Measurements from ENCODE around the gene ABCA13. TPM values are rescaled to one million over a fixed set of nuclear protein-coding genes. Genes with fewer than 3 reads are reported as not detected.

ABCA13 gene
- total RNA-seq, 1 experiment from 2014 or later = not detected

DNA sequence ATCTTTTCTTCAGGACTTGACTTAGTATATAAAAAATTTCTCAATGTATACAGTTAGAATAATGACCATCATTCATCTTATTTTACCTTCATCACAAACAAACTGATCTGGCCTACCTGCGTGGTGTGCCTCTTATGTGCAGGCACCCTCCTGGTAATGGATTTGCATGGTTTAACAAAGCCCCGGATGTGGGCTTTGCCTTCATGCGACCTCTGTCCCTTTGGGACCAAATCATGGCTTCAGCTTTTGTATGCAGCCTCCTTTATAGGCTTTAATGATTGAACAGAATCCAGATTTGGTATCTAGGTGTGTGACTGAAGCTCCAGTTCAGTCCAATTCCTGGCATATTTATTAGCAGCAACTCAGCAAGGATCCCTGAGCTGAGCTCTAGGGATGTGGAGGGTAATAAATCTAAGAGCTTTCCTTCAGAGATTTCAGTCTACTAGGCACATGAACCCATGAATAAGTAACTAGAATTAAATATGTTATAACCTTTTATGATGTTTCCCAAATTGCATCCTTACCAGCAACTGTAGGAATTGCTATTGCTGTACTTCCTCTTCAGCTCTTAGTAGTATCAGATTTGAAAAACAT, 256.9 kb downstream of the ABCA13 start:
- Histone ChIP-seq H4K20me1 (ENCODE audit: insufficient read depth) (no peaks in the 10 kb centered on the region), H3K4me2 (ENCODE audit: low read length) (no peak overlapping the region), H3K27ac (ENCODE audit: low read depth, low read length) (no peak overlapping the region), H3K9me3 (ENCODE audit: control insufficient read depth in 1 of 2, insufficient read depth in 1 of 2, low read depth in 1 of 2, low read length in 2 of 2) (no peaks in the 10 kb centered on the region), H3K4me3 (replicated peaks in 1 of 2; ENCODE audit: low read depth in 1 of 2, low read length in 2 of 2) (no peak overlapping the region), H3K9ac (ENCODE audit: low read length) (no peak overlapping the region), H3K36me3 (ENCODE audit: control insufficient read depth in 1 of 2, insufficient read depth in 2 of 2, low read length in 2 of 2) (no peaks in the 10 kb centered on the region), H3K9me2 (ENCODE audit: insufficient read depth) (no peaks in the 10 kb centered on the region), H3K79me2 (ENCODE audit: insufficient read depth, low read length) (no peaks in the 10 kb centered on the region), H2AFZ (ENCODE audit: low read depth, low read length, poor library complexity, severe bottlenecking) (no peak overlapping the region), H3K4me1 (ENCODE audit: control insufficient read depth in 1 of 2, insufficient read depth in 2 of 2, low read length in 2 of 2) (no peaks in the 10 kb centered on the region), H3K27me3 (ENCODE audit: insufficient read depth, low read length) (no peaks in the 10 kb centered on the region)
- DNase-seq (ENCODE audit: low read depth, low spot score) (no peak), ATAC-seq (no peak)
- RAD21 ChIA-PET (ENCODE audit: low non-redundant PET in 1 of 2, low total read pairs in 2 of 2, uncharacterized antibody in 2 of 2, unreplicated experiment in 2 of 2) = no interaction called here
- TF ChIP-seq, protein P1, sequence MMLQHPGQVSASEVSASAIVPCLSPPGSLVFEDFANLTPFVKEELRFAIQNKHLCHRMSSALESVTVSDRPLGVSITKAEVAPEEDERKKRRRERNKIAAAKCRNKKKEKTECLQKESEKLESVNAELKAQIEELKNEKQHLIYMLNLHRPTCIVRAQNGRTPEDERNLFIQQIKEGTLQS (IDR thresholded peaks at IDR 0.05) = no peak
- no peak for TF ChIP-seq POLR2AphosphoS5 (IDR thresholded peaks at IDR 0.05; ENCODE audit: low read depth, low read length)
- TF ChIP-seq ELF1 (IDR thresholded peaks at IDR 0.05; ENCODE audit: borderline replicate concordance, low read depth) = no peak
- intact Hi-C loops (cut with micrococcal nuclease) = no loop called here
- POLR2A ChIA-PET = no interaction called here
- CTCF ChIA-PET = no interaction called here
- BruUV-seq (replicated peaks) = no TSS peak

DNA sequence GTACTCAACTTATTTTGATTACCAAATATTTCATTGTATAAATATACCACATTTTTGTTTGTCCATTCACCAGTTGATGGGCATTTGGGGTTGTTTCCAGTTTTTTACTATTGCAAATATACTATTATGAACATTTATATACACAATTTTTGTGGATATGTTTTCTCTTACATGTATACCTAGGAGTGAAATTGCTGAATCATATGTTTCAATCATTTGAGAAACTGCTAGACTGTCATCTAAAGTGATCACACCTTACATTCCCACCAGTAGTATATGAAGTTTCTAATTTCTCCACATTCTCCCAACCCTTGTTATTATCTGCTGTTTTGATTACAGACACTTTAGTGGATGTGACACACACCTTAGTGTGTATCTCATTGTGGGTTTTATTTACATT, 257.9 kb downstream of the ABCA13 start:
- Histone ChIP-seq H3K4me2 (ENCODE audit: low read length) (no peak overlapping the region), H3K9me2 (ENCODE audit: insufficient read depth) (no peaks in the 10 kb centered on the region), H3K36me3 (ENCODE audit: control insufficient read depth in 1 of 2, insufficient read depth in 2 of 2, low read length in 2 of 2) (no peaks in the 10 kb centered on the region), H3K27me3 (ENCODE audit: insufficient read depth, low read length) (no peaks in the 10 kb centered on the region), H3K9me3 (ENCODE audit: control insufficient read depth in 1 of 2, insufficient read depth in 1 of 2, low read depth in 1 of 2, low read length in 2 of 2) (no peaks in the 10 kb centered on the region), H3K4me3 (replicated peaks in 1 of 2; ENCODE audit: low read depth in 1 of 2, low read length in 2 of 2) (no peak overlapping the region), H3K9ac (ENCODE audit: low read length) (no peak overlapping the region), H3K27ac (ENCODE audit: low read depth, low read length) (no peak overlapping the region), H3K4me1 (ENCODE audit: control insufficient read depth in 1 of 2, insufficient read depth in 2 of 2, low read length in 2 of 2) (no peaks in the 10 kb centered on the region), H2AFZ (ENCODE audit: low read depth, low read length, poor library complexity, severe bottlenecking) (no peak overlapping the region), H4K20me1 (ENCODE audit: insufficient read depth) (no peaks in the 10 kb centered on the region), H3K79me2 (ENCODE audit: insufficient read depth, low read length) (no peaks in the 10 kb centered on the region)
- BruUV-seq (replicated peaks) = no TSS peak
- CTCF ChIA-PET = no interaction called here
- TF ChIP-seq, protein P2, sequence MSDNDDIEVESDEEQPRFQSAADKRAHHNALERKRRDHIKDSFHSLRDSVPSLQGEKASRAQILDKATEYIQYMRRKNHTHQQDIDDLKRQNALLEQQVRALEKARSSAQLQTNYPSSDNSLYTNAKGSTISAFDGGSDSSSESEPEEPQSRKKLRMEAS (IDR thresholded peaks at IDR 0.05) = no peak
- TF ChIP-seq FOSL1 (IDR thresholded peaks at IDR 0.05; ENCODE audit: low read depth) (no peak), EGR1 (IDR thresholded peaks at IDR 0.05; ENCODE audit: low read depth) (no peak), EZH2 (IDR thresholded peaks at IDR 0.05) (no peak), SIN3A (IDR thresholded peaks at IDR 0.05; ENCODE audit: low read depth) (no peak), SRF (IDR thresholded peaks at IDR 0.05; ENCODE audit: low read depth) (no peak), ZFX (IDR thresholded peaks at IDR 0.05) (no peak), ZNF274 (IDR thresholded peaks at IDR 0.05; ENCODE audit: low read depth, low read length) (no peak), CBX3 (IDR thresholded peaks at IDR 0.05; ENCODE audit: low read depth) (no peak), EZH2phosphoT487 (IDR thresholded peaks at IDR 0.05; ENCODE audit: borderline replicate concordance) (no peak)
- TF ChIP-seq, protein P1 (IDR thresholded peaks at IDR 0.05) = no peak
- TF ChIP-seq, protein P3, sequence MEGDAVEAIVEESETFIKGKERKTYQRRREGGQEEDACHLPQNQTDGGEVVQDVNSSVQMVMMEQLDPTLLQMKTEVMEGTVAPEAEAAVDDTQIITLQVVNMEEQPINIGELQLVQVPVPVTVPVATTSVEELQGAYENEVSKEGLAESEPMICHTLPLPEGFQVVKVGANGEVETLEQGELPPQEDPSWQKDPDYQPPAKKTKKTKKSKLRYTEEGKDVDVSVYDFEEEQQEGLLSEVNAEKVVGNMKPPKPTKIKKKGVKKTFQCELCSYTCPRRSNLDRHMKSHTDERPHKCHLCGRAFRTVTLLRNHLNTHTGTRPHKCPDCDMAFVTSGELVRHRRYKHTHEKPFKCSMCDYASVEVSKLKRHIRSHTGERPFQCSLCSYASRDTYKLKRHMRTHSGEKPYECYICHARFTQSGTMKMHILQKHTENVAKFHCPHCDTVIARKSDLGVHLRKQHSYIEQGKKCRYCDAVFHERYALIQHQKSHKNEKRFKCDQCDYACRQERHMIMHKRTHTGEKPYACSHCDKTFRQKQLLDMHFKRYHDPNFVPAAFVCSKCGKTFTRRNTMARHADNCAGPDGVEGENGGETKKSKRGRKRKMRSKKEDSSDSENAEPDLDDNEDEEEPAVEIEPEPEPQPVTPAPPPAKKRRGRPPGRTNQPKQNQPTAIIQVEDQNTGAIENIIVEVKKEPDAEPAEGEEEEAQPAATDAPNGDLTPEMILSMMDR (IDR thresholded peaks at IDR 0.05 in 2 of 3, conservative IDR thresholded peaks at IDR 0.05 in 1 of 3; ENCODE audit: borderline replicate concordance in 1 of 3, insufficient read depth in 1 of 3, low read depth in 2 of 3, low read length in 2 of 3) = no peak
- TF ChIP-seq, protein P4, sequence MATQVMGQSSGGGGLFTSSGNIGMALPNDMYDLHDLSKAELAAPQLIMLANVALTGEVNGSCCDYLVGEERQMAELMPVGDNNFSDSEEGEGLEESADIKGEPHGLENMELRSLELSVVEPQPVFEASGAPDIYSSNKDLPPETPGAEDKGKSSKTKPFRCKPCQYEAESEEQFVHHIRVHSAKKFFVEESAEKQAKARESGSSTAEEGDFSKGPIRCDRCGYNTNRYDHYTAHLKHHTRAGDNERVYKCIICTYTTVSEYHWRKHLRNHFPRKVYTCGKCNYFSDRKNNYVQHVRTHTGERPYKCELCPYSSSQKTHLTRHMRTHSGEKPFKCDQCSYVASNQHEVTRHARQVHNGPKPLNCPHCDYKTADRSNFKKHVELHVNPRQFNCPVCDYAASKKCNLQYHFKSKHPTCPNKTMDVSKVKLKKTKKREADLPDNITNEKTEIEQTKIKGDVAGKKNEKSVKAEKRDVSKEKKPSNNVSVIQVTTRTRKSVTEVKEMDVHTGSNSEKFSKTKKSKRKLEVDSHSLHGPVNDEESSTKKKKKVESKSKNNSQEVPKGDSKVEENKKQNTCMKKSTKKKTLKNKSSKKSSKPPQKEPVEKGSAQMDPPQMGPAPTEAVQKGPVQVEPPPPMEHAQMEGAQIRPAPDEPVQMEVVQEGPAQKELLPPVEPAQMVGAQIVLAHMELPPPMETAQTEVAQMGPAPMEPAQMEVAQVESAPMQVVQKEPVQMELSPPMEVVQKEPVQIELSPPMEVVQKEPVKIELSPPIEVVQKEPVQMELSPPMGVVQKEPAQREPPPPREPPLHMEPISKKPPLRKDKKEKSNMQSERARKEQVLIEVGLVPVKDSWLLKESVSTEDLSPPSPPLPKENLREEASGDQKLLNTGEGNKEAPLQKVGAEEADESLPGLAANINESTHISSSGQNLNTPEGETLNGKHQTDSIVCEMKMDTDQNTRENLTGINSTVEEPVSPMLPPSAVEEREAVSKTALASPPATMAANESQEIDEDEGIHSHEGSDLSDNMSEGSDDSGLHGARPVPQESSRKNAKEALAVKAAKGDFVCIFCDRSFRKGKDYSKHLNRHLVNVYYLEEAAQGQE (IDR thresholded peaks at IDR 0.05; ENCODE audit: low read depth) = no peak
- intact Hi-C loops (cut with micrococcal nuclease) = no loop called here
- DNase-seq (ENCODE audit: low read depth, low spot score) = no peak
- RAD21 ChIA-PET (ENCODE audit: low non-redundant PET in 1 of 2, low total read pairs in 2 of 2, uncharacterized antibody in 2 of 2, unreplicated experiment in 2 of 2) = no interaction called here
- ATAC-seq = no peak
- POLR2A ChIA-PET = no interaction called here
